Activated T-cell treated with anti-CD3 and anti-CD28 coated beads, Interleukin-2, amount 50 U/mL, for 1 hour (primary cell): ENCODE data around the gene MED26.
"Not testable (repeated sequence)": the region's sequence is repeated elsewhere in the genome, so short reads cannot be mapped to it uniquely, and the experiment has no call there.

Experiments
- DNase-seq: peaks from one replicate; pipeline ENCODE4 v3.0.0-alpha.2; 2020

MED26 gene

DNA sequence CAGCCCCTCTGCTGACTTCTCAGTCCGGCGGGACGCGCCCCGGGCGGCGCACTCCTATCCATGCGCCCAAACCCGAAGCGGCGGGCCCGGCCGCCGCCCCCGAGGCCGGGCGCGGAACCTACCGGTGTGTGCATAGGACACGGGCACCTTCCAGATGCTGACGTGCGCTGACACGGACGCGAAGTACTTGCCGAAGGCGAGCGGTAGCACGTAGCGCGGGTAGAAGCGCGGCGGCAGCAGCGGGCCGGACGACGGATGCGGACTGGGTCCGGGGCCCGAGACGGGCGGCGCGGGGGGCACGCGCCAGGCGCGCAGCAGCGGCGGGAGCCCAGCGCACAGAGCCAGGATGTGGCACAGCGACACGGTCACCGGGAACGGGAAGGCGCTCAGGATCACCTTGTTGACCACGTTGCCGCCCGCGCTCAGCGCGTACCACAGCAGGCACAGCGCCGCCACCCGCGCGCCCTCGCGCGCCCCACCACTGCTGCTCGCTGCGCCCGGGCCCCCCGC is 56.1 kb downstream of the MED26 start:
- DNase-seq: no peak

DNA sequence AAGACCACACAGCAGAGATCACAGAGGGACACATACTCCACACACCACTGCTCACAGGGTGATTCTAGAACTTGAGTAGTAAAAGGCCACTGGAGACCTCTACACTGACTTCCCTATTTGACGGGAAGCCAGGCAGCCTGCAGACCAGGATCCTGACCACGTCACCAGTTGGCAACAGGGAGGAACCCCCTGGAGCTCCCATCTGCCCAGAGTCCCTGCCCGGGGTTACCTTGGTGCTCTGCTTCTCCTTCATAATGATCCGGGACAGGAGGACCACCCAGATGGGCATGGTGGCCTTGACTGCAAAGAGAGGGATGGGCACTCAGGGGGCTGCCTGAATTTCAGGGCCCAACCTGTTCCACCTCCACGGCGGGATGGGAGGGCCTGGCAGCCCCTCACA is 56.7 kb downstream of the MED26 start:
- no peak for DNase-seq

DNA sequence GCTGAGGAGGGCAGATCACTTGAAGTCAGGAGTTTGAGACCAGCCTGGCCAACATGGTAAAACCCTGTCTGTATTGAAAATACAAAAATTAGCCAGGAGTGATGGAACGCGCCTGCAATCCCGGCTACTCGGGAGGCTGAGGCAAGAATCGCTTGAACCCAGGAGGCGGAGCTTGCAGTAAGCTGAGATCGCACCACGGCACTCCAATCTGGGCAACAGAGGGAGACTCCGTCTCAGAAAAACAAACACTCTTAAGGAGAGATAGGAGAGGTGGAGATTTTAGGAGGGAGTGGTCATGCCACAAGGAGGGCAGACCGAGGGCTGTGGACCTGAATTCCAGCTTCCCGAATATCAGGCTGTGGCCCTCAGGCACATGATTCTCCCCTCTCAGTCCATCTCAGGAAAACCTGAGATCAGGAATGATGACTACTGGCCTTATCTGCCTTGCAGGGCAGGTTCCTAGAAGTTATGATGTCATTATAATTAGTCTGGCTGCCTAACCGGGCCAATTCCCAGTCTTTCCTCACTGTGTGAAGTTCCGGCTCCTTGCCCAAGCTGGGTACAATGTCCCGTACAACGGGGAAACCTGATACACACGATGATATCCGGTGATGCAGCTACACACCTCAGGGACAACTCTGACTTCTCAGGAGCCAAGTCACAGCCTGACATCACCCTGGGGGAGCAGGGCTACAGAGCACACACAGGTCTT is 58.2 kb downstream of the MED26 start:
- DNase-seq: no peak

DNA sequence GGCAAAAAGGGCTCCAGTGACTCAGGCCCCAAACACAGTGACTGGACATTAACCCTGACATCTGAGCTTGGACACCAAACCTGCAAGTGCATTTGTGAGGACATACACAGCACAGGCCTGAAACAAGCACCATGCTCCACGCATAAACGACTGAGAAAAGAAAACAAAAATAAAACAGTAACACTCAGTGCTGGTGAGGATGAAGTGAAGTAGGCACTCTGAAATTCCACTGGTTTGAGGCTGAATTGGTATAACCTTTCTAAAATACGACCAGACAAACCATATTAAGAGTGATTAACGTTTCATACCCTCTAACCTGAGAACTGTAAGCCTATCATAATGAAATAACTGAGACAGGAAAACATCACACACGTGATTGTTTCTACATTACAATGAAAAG is 61.3 kb downstream of the MED26 start:
- DNase-seq: no peak

DNA sequence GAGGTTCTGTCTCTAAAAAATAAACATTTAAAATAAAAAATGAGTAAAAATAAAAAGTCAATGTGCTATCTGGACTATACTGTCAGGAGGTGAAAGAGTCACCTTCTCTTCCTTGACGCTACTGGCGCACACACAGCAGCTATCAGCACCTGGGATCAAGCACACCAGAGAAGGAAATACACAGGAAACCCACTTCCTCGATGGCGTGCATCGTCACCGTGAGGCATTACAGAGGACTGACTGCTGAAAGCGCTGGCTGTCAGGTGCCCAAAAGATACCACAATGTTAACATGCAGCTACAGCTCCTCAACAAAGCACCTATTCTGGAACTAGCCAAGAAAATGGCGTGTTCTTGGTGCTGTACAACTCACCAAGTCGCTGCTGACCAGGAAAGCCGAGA is 61.8 kb downstream of the MED26 start:
- DNase-seq: peak; percentile 77

DNA sequence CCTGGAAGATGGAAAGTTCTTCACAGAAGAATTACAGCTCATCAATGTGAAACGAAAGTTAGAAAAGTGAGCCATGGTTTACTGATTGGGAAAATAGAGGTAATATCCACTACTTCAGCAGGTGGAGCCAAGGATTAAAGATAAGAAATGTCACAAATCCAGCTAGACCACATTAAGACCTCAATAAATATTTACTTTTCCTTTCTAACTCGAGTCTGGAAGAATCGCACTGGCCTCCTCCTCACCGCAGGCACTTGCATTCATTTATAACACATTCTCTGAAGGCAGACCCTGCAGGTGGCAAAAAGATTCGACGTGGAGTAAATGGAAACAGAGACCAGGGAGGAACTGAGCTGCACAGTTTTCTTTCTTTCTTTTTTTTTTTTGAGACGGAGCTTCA is 63.2 kb downstream of the MED26 start:
- no peak for DNase-seq

DNA sequence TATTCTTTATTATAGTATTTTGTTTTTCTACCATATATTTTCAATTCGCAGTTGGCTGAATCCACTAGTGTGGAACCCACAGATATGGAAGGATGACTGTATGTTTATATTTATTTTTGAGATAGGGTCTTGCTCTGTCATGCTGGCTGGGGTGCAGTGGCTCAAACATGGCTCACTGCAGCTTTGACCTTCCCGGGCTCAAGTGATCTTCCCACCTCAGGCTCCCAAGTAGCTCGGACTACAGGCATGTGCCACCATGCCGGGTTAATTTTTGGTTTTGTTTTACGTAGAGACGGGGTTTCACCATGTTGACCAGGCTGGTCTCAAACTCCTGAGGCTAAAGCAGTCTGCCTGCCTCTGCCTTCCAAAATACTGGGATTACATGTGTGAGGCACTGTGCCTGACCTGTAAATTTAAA is 65.4 kb downstream of the MED26 start:
- no peak for DNase-seq

DNA sequence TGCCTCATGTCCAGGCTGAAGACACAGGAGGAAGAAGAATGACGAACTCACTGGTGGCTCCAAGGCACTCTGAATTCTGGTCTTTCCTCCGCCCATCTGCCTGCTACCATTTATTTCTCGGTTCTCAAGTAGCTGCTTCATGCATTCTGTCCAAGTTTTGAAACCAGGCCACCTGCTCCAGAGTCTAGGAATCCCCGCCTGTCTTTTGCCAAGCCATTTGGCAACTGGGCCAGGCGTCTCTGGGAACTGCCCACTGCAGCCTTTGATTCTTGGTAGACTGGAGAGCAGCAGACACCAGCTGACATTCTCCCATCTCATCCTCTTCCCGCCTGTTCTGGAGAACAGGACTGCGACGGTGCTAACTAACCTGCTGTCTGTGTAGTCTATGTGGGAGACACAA is 66.6 kb downstream of the MED26 start:
- DNase-seq: no peak

DNA sequence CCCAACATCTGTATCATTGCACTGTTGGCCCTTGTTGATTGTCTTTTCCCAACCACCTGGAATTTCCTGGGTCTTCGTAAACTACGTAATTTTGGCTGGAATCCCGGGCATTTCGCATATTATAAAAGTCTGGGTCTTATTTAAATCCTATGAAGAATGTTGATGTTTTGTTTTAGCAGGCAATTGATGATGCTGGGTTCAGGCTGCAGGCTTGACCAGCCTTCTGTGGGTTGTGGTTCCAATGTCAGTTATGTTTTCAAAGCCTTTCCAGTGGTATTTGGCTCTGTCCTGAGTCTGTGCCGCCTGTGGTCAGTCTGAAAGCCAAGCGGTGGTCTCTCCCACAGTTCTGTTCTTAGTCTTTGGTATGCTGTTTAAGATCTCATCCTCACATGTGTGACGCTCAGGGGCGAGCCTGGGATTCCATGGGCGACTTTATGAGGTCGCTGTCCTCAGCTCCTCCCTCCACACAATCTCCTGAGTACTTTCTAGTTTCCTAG is 68.2 kb downstream of the MED26 start:
- no peak for DNase-seq

DNA sequence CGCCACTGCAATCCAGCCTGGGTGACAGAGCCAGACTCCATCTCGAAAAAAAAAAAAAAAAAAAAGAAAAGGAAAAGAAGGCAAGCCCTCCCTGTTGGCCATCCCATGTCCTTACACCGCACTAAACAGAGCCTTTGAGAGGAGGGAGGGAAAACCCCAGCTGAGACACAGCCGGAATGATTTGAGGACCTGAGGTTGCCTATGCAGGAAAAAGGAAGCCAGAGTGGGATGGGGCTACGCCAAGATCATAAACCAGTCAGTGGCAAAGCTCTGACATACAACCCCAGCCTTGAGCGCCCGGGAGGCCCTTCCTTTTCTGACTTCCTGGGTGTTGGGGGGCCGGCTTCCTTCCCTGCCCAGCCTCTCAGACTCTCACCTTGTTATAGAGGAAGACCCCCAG is 73.2 kb downstream of the MED26 start:
- DNase-seq: no peak

DNA sequence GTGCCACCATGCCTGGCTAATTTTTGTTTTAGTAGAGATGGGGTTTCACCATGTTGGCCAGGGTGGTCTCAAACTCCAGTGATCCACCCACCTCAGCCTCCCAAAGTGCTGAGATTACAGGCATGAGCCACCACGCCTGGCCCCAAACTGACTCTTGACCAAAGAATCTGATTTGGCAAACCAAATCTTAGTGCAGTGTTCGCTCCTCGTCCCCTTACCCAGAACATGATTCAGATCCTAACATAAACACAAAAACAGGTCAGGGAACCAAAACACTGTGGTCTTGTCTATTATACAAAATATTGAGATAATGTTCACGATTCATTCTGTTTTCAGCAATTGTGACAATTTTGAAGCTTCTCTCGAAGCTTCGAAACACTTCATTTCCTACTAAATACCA is 76.1 kb downstream of the MED26 start:
- DNase-seq: not testable (repeated sequence)

DNA sequence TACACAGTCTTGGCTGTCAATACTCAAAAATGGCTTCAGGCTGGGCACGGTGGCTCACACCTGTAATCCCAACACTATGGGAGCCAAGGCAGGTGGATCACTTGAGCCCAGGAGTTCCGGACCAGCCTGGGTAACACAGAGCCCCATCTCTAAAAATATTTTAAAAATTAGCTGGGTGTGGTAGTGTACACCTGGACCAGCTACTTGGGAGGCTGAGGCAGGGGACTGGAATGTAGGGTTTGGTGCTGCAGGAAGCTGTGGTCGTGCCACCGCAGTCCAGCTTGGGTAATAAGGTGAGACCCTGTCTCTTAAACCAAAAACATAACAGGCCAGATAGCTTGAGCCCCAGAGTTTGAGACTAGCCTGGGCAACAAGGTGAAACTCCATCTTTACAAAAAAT is 79.0 kb downstream of the MED26 start:
- no peak for DNase-seq

DNA sequence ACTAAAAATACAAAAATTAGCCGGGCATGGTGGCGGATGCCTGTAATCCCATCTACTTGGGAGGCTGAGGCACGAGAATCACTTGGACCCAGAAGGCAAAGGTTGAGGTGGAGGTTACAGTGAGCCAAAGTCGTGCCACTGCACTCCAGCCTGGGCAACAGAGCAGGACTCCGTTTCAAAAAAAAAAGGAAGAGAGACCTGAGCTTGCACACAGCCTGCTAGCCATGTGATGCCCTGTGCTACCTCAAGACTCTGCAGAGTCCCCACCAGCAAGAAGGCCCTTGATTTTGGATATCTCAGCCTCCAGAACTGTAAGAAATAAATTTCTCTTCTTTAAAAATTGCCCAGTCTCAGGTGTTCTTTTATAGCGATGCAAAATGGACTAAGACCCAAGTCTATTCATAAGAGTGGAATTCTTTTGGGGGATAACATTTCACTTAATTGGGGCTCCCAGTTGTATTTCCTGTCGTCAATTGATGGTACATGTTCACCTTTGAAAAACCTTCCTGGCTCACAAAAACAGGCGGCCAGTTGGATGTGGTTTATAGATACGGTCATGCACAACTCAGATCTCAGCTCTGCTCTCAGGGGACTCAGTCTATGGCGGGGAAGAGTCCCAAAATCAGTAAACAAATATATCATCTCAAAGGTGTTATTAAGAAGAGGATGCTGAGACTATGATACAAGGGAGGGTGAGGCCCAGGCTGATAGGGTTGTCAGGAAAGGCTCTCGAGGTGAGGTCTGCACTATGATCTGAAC is 83.4 kb downstream of the MED26 start:
- no peak for DNase-seq

DNA sequence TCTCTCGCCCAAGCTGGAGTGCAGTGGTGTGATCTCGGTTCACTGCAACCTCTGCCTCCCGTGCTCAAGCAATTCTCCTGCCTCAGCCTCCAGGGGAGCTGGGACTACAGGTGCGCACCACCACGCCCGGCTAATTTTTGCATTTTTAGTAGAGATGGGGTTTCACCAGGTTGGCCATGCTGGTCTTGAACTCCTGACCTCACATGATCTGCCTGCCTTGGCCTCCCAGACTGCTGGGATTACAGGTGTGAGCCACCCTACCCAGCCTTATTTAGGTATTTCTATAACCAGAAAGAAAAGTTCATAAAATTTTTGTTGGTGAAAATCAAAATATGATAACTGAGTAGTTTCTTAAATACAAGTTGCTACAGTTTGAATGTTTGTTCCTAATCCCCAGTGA is 84.3 kb downstream of the MED26 start:
- DNase-seq: not testable (repeated sequence)

DNA sequence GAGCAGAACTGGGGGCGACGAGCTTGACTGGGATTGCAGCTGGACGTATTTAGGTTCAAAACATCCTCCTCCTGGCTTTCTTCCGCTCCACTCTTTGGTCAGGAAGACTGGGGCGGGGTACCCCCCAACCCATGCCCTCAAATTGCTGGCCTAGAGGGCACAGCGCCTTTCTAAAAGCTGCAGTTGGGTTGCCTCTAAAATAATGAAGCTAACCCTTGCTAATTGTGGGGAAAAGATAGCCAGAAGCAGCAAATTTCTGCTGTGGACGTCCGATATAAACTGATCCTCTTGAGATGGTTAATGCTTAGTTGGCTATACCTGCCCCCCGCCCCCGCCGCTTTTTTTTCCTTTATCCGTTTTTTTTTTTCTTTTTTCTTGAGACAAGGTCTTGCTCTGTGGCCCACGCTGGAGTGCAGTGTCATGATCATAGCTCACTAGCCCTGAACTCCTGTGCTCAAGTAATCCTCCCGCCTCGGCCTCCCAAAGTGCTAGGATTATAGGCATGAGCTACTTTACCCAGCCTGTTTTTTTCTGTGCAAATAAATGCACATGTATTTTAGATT is 85.0 kb downstream of the MED26 start:
- no peak for DNase-seq

DNA sequence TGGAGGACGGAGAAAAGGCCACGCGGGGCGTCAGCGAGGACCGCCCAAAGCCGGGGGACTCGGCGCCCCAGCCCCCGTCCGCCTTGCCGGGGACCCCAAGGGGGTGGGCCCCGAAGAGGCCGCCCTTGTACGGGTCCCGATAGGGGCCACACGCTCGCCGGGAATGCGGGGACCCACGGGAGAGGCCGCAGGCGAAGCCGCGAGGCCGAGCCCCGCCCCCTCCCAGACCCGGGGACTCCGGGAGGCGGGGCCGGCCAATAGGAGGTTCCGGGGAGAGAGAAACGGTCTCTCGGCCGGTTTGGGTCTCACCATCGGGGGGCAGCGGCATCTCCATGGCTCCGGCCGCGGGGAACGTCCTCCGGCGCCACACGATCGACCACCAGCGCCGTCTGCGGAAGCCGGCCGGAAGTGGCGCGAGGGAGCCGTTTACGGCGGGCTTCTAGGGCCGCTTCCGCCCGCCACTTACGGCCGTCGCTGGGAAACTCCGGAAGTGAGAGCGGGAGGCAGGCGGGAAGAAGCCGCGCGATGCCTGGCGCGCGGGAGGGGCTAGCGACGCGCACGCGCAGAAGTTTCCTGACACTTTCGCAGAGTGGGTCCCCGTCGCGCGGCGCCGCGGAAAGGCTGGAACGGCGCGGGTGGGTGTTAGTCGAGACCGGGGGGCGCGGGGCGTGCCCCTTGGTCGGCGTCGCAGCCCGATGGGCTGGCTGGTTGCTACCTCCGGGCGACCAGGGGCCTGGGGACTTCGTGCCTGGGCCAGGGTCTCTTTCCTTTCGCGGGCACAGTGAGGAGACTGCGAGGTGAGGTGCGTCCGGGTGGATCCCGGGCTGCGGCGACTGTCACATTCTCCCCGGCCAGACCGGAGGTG is 85.7 kb downstream of the MED26 start, which contains the start of gene CHERP:
Gene CHERP (minus strand): TSS at position 393 of the 865 bp plus-strand sequence. CDS start 59 bp downstream, at position 334.
- DNase-seq: peak; percentile 94

DNA sequence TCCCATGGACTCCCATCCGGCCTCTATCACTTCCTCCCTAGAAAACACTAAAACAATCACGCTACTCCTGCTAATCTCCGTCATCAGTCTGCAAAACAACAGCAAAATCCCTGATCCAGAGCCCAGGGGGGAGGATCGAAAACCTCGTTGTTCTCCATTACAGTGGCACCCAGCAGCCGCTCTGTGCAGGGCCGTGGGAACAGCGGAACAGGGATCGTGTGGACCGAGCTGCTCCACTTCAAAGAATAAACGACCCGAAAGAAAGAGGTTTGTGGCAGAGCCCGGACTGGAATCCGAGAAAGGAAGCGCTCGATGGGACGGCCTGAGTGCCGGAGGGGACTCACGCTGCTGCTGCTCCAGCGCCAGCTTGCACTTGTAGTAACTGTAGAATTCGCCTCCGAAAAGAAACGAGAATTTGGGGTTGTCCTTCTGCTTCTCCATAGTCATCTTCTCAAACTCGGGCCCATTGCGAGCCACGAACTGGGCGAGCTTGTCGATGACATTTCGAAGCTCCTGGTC is 86.4 kb downstream of the MED26 start:
- DNase-seq: peak; percentile 27

DNA sequence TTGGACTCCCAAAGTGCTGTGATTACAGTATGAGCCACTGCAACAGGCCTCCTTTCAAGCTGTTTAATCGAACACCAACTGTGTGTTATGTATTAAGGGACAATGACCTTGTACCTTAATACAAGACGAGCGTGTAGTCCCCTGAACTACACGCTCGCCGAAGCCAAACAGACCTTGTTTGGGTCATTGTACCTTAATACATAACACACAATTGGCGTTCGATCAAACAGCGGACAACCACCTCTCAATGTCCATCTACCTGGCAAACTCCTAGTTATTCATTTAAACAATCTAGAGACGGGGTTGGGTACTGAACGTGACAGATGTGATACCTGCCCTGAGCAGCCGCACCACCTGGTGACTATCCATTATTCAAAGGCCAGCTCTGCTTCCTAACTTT is 87.1 kb downstream of the MED26 start:
- no peak for DNase-seq

DNA sequence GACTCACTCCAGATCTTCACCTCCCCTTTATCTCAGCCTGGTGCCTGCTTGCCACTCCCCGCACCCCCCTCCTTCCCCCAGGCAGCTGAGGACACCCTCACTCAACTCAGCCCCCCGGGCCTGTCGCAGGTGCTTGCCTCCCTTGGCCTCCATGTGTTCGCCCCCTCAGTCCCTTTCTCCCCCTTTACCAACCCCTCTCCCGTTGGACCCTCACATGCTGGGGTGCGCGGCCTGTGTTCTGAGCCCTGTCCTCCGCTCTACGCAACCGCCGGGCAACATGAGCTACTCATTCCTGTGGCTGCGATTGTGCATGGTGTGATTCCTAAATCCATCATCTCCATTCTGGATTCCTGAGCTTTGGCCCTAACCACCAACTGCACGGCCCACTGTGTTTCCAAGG is 90.9 kb downstream of the MED26 start:
- DNase-seq: no peak

DNA sequence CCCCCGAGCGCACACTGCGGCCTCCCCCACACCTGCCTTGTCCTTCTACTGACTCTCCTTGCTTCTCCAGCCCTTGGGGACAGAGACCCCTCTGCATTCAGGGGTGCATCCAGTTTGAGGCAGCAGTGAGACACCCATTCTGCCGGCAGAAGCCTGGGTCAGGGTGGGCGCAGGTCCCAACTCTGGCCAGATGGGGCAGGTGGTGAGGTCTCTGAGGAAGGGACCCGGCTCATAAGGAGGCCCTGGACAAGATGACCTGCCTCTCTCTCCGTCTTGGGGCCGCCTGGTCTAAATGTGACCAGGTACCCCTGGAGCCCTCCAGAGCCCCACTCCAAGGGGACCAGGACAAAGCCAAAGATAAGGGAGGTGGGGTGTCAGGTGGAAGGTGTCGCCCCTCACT is 91.9 kb downstream of the MED26 start:
- DNase-seq: no peak

DNA sequence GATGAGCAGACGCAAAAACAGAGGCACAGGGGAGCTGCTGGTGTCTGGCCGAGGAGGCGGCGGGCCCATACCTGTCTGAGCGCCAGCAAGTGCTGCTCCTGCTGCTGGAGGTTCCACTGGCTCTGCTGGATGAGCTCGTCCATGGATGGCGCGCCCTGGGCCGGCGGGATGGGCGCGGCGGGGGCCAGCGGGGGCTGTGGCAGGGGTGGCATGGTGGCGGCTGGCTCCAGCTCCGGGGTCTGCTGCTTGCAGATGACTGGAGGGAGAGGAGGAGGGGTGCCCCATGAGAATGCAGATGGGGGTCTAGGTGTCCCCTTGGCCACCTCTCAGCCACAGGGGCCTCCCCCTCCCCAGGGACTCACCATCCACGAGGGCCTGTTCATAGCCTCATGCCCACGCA is 92.6 kb downstream of the MED26 start:
- no peak for DNase-seq

DNA sequence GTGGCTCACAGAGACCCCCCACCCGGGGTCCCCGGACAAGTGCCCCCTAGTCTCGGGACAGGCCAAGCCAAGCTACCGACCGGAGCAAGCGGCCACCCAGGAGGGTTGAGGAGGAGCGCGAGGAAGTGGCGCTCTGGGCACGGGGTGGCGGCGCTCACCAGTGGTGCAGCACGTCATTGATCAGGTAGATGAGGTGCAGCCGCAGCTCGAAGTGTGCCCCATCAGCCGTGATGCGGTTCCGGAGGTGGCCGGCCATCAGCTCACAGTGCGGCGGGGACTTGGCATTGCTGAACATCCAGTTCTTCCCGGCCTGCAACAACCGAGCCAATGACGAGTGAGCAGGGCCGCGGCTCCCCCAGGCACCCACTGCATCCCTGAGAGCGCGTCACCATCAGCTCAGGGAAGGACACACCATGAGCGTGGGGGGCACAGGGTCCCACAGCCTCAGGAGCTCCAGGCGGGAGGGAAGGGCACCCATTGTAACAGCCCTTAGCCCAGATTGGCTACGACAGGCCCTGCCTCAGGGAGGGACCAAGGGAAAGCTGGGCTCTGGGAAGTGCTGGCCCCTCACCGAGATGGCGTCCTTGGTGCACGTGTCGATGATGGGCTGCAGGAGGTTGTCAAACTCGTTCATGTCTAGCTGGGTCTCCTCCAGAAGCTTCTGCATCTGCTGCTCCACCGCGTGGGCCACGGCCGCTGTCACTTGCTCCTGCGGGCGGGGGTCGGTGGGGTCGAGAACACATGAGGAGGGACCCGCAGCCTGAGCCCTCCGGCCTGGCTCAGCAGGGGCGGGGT is 95.4 kb downstream of the MED26 start:
- DNase-seq: no peak
